ENCODE results near the gene AUTS2. TPM values are rescaled to one million over a fixed set of nuclear protein-coding genes. Genes with fewer than 3 reads are reported as not detected.

The AUTS2 gene
- total and polyA plus RNA-seq, 2 of the 8 experiments (the other 6 are each of a cell fraction or from before 2014, with no cell fraction given): 25.9 to 101 TPM

- WGBS, 2 experiments (ENCODE audit: extremely low coverage in 1 of 2, insufficient coverage in 1 of 2, insufficient read length in 1 of 2, insufficient replicate concordance in 2 of 2, low coverage in 1 of 2, low lambda C conversion rate in 2 of 2, missing lambda C conversion rate in 1 of 2): 82% methylated on average over 1 of the region's 1 CpG; no CpG with 5 or more reads in 1 of the 2 experiments
- Histone ChIP-seq H4K91ac (replicated peaks; ENCODE audit: insufficient read length, low read length) (no peak overlapping the region), H2BK12ac (ENCODE audit: low read depth, low read length) (no peak overlapping the region), H3K9me3 (ENCODE audit: insufficient read depth in 2 of 2, low read depth in 1 of 2, low read length in 1 of 2) (no peaks in the 10 kb centered on the region), H3K18ac (ENCODE audit: extremely low read depth, low read length) (no peak overlapping the region), H2AFZ (ENCODE audit: low read length) (no peak overlapping the region), H3K4me1 (replicated peaks in 1 of 4; ENCODE audit: control insufficient read depth in 3 of 4, insufficient read depth in 4 of 4, low read length in 3 of 4) (peaks cover 0 to 12% (median 4%) of the 10 kb centered on the region in 4 experiments; a peak in 4 of 7 replicates), H3K4me2 (ENCODE audit: insufficient read depth in 1 of 2, low read depth in 2 of 2, low read length in 2 of 2) (no peak overlapping the region), H4K20me1 (replicated peaks in 1 of 2; ENCODE audit: control insufficient read depth in 1 of 2, insufficient read depth in 2 of 2, low read length in 2 of 2) (no peaks in the 10 kb centered on the region), H3K9ac (replicated peaks in 1 of 4; ENCODE audit: extremely low read depth in 1 of 4, low read depth in 3 of 4, low read length in 3 of 4) (no peak overlapping the region), H3K23ac (ENCODE audit: insufficient read length) (no peak overlapping the region), H4K5ac (ENCODE audit: insufficient read length, low read depth, low read length) (no peak overlapping the region), H4K8ac (ENCODE audit: extremely low read depth, insufficient read depth, low read length) (no peak overlapping the region), H3K4ac (replicated peaks; ENCODE audit: insufficient read length, low read depth, low read length) (no peak overlapping the region), H3K56ac (replicated peaks; ENCODE audit: insufficient read length, low read depth, low read length) (no peak overlapping the region), H2BK20ac (ENCODE audit: low read length) (no peak overlapping the region), H2AK5ac (ENCODE audit: low read depth, low read length) (no peak overlapping the region), H3K79me2 (ENCODE audit: control insufficient read depth in 1 of 2, insufficient read depth in 2 of 2, low read length in 2 of 2) (no peaks in the 10 kb centered on the region), H3K4me3 (ENCODE audit: extremely low read depth in 1 of 4, insufficient read depth in 2 of 4, low read depth in 3 of 4, low read length in 4 of 4) (no peak overlapping the region), H2BK15ac (ENCODE audit: low read length) (no peak overlapping the region), H3K79me1 (ENCODE audit: low read depth, low read length) (no peaks in the 10 kb centered on the region), H3K27me3 (replicated peaks in 1 of 4; ENCODE audit: control insufficient read depth in 3 of 4, extremely low read depth in 1 of 4, insufficient read depth in 3 of 4, low read length in 3 of 4) (no peaks in the 10 kb centered on the region), H3K14ac (ENCODE audit: insufficient read length) (no peak overlapping the region), H3K23me2 (ENCODE audit: low read depth, low read length) (no peaks in the 10 kb centered on the region), H3K36me3 (ENCODE audit: control insufficient read depth in 2 of 4, insufficient read depth in 4 of 4, low read length in 3 of 4) (no peaks in the 10 kb centered on the region), H2BK120ac (replicated peaks; ENCODE audit: low read depth, low read length) (no peak overlapping the region), H3K27ac (ENCODE audit: low read depth, low read length) (no peak overlapping the region), H2BK5ac (ENCODE audit: low read depth, low read length) (no peak overlapping the region)
- DNase-seq (ENCODE audit: low read depth in 1 of 2, low spot score in 2 of 2): no peak
- ChIA-PET POLR2A (ENCODE audit: partially characterized antibody) (no interaction called here), CTCF (ENCODE audit: partially characterized antibody) (interaction anchor here (3.2 kb wide), 1 partner anchor 26 kb away, joined by 15 read pairs; no protein-coding TSS in a partner anchor)
- no peak for FAIRE-seq
- TF ChIP-seq POU5F1 (IDR thresholded peaks at IDR 0.05; ENCODE audit: low read depth, low read length): no peak
- no peak for TF ChIP-seq RBBP5 (IDR thresholded peaks at IDR 0.05; ENCODE audit: borderline replicate concordance, low read depth, low read length)
- TF ChIP-seq TAF1 (IDR thresholded peaks at IDR 0.05; ENCODE audit: low read depth, low read length): no peak
- no peak for TF ChIP-seq KDM4A (IDR thresholded peaks at IDR 0.05; ENCODE audit: low read depth, low read length, severe bottlenecking)
- TF ChIP-seq MAX (IDR thresholded peaks at IDR 0.05): no peak
- TF ChIP-seq CTCF (IDR thresholded peaks at IDR 0.05; ENCODE audit: control extremely low read depth in 1 of 3, insufficient read depth in 1 of 3, low read depth in 1 of 3, low read length in 3 of 3): no peak
- no peak for TF ChIP-seq TCF12 (IDR thresholded peaks at IDR 0.05; ENCODE audit: low read depth, low read length)
- no peak for TF ChIP-seq TEAD4 (IDR thresholded peaks at IDR 0.05; ENCODE audit: low read depth, low read length)
- TF ChIP-seq FOSL1 (IDR thresholded peaks at IDR 0.05; ENCODE audit: insufficient read depth, low read depth, low read length): no peak
- no peak for TF ChIP-seq SIX5 (IDR thresholded peaks at IDR 0.05; ENCODE audit: low read depth, low read length)
- TF ChIP-seq SP1 (IDR thresholded peaks at IDR 0.05; ENCODE audit: low read depth, low read length): no peak
- no peak for TF ChIP-seq CTBP2 (IDR thresholded peaks at IDR 0.05; ENCODE audit: borderline replicate concordance, insufficient read depth, insufficient read length, low read length)
Observed at GRCh38 chr7:70015353-70015752, 417.1 kb downstream of the AUTS2 start.
